Neural cell (in vitro differentiated cells): Measurements from ENCODE around the gene RUFY3.
A peak's percentile ranks its signal among the peaks of the same experiment; 100 is the strongest.

Experiments used
- EZH2 ChIP-seq: fragments of 200-600, 300-800 bp; shearing (Covaris generic), sonication (generic); IDR thresholded peaks from 2 replicates; pipeline ENCODE4 v1.6.1; 2014; ENCODE audit warnings: antibody characterized with exemption, low read length, borderline replicate concordance, mild to moderate bottlenecking; ENCODE audit not compliant: insufficient read depth, poor library complexity, severe bottlenecking
- TAF1 ChIP-seq: IDR thresholded peaks from 2 replicates; pipeline ENCODE4 v1.6.1; 2012; ENCODE audit warnings: low read depth
- TF ChIP-seq, protein P1 (sequence below): fragments of 450-650 bp; IDR thresholded peaks from 2 replicates; pipeline ENCODE4 v1.5.1; 2014; ENCODE audit warnings: antibody characterized with exemption, mild to moderate bottlenecking, moderate library complexity; ENCODE audit not compliant: poor library complexity, severe bottlenecking
- TF ChIP-seq, protein P2 (sequence below): IDR thresholded peaks from 2 replicates; pipeline ENCODE4 v1.6.1; 2012; ENCODE audit warnings: borderline replicate concordance

DNA sequence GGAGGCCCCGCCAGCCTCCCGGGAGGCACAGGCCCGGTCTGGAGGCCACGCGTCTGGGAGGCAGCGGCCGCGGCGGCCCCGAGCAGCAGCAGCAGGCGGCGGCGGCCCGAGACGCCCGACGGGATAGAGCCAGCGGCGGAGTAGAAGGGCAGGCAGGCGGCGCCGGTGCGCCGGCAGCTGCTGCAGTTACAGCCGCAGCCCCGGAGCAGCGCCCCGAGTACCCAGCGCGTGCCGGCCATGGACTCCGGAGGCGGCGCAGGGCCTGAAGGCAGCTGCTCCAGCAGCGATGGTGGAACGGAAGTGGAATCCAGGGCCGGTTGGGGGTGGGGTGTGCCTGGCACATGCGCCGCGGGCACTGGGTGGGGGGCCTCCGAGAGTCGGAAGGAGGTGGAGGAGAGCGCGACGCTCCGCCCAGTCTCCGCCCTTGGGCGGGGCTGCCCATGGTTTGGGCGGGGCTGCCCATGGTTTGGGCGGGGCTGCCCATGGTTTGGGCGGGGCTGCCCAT, 117.9 kb downstream of the RUFY3 start, which contains the start of gene GRSF1:
- TF ChIP-seq, protein P1, sequence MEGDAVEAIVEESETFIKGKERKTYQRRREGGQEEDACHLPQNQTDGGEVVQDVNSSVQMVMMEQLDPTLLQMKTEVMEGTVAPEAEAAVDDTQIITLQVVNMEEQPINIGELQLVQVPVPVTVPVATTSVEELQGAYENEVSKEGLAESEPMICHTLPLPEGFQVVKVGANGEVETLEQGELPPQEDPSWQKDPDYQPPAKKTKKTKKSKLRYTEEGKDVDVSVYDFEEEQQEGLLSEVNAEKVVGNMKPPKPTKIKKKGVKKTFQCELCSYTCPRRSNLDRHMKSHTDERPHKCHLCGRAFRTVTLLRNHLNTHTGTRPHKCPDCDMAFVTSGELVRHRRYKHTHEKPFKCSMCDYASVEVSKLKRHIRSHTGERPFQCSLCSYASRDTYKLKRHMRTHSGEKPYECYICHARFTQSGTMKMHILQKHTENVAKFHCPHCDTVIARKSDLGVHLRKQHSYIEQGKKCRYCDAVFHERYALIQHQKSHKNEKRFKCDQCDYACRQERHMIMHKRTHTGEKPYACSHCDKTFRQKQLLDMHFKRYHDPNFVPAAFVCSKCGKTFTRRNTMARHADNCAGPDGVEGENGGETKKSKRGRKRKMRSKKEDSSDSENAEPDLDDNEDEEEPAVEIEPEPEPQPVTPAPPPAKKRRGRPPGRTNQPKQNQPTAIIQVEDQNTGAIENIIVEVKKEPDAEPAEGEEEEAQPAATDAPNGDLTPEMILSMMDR = peak; percentile 46
- peak; percentile 78 for TF ChIP-seq TAF1
- TF ChIP-seq, protein P2, sequence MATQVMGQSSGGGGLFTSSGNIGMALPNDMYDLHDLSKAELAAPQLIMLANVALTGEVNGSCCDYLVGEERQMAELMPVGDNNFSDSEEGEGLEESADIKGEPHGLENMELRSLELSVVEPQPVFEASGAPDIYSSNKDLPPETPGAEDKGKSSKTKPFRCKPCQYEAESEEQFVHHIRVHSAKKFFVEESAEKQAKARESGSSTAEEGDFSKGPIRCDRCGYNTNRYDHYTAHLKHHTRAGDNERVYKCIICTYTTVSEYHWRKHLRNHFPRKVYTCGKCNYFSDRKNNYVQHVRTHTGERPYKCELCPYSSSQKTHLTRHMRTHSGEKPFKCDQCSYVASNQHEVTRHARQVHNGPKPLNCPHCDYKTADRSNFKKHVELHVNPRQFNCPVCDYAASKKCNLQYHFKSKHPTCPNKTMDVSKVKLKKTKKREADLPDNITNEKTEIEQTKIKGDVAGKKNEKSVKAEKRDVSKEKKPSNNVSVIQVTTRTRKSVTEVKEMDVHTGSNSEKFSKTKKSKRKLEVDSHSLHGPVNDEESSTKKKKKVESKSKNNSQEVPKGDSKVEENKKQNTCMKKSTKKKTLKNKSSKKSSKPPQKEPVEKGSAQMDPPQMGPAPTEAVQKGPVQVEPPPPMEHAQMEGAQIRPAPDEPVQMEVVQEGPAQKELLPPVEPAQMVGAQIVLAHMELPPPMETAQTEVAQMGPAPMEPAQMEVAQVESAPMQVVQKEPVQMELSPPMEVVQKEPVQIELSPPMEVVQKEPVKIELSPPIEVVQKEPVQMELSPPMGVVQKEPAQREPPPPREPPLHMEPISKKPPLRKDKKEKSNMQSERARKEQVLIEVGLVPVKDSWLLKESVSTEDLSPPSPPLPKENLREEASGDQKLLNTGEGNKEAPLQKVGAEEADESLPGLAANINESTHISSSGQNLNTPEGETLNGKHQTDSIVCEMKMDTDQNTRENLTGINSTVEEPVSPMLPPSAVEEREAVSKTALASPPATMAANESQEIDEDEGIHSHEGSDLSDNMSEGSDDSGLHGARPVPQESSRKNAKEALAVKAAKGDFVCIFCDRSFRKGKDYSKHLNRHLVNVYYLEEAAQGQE = peak; percentile 65
- no peak for TF ChIP-seq EZH2
